Measurements from ENCODE around the gene NCAPG.

Gene NCAPG

DNA sequence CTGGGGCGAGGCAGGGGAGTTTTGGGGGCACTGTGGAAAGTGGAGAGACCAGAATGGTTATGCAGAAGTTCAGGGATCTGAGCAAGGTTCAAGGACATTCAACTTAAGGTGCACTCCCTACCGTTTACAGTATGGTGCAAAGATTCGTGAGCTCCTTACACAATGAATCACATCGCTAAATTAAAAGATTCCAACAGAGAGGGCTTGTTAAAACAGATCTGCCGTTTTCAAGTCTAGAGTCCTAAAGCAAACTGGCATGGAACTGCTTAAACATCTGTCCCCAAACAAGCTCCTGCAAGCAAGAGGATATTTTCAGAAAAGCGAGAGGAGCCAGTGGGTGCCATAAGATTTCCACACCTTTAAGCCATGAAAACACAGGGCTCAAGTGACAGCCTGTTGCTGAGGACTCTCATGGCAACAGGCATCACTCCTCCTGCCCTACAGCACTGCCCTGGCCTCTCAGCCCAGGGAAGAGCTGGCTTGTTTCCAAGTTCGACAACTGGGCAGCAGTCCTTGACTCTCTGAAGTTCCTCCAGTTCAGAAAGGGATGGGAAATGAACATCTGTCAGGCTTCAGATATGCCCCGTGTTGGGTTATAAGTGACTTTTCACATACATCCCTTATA, 39.4 kb upstream of the NCAPG start:
- Histone ChIP-seq H3K9ac (no peak overlapping the region), H3K4me2 (no peak overlapping the region), H3K36me3 (no peaks in the 10 kb centered on the region), H3K4me3 (no peak overlapping the region), H3K27me3 (no peaks in the 10 kb centered on the region), H3K27ac (no peak overlapping the region), H4K20me1 (no peaks in the 10 kb centered on the region), H3K4me1 (no peaks in the 10 kb centered on the region), H3K9me3 (peaks cover 9% of the 10 kb centered on the region)
- TF ChIP-seq Cebpa-rat (IDR thresholded peaks at IDR 0.05), result no peak

DNA sequence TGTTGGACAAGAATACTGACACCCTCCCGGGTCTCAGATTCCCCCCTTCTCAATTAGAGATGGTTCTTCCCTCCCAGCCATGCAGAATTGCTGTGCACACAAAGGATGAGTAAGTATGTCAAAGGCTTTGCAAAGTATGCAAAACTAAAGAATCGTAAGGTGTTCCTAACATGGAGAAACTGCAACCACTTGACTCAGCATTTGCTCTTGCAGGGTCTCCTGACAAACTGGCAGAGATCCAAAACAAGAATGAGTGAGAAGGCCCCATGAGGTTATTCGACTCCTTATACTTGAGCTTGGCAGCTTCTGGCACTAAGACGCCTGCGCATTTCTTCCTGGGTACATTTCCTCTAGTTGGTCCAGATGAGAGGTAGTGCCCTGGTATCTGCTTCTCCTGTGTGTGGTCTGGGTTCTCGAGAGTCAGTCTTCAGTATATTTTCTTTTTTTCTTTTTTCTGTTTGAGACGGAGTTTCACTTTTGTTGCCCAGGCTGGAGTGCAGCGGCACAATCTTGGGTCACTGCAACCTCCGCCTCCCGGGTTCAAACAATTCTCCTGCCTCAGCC, 37.6 kb upstream of the NCAPG start:
- no peak overlapping the region for H3K4me2 ChIP-seq
- H3K27ac ChIP-seq, result no peak overlapping the region
- no peaks in the 10 kb centered on the region for H3K36me3 ChIP-seq
- no peaks in the 10 kb centered on the region for H3K4me1 ChIP-seq
- H3K9ac ChIP-seq, result no peak overlapping the region
- TF ChIP-seq Cebpa-rat (IDR thresholded peaks at IDR 0.05), result no peak
- no peaks in the 10 kb centered on the region for H3K27me3 ChIP-seq
- H3K4me3 ChIP-seq, result no peak overlapping the region
- no peaks in the 10 kb centered on the region for H3K9me3 ChIP-seq
- no peaks in the 10 kb centered on the region for H4K20me1 ChIP-seq

DNA sequence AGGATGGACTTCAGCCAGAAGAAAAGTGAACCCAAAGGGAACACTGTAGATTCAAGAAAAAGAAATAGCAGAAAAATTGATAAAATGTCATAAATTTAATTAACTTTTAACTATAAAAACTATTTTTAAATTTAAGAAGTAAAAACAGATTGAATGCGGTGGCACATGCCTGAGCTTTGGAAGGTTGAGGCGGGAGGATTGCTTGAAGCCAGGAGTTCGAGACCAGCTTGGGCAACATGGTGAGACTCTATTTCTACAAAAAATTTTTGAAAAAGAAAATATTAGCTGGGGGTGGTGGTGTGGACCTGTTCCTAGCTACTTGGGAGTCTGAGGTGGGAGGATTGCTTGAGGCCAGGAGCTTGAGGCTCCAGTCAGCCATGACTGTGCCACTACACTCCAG, 32.3 kb upstream of the NCAPG start:
- Histone ChIP-seq H3K9me3 (peaks cover 14% of the 10 kb centered on the region), H3K4me1 (no peaks in the 10 kb centered on the region), H3K27ac (no peak overlapping the region), H3K4me2 (no peak overlapping the region), H3K4me3 (no peak overlapping the region), H3K27me3 (no peaks in the 10 kb centered on the region), H4K20me1 (no peaks in the 10 kb centered on the region), H3K9ac (no peak overlapping the region), H3K36me3 (no peaks in the 10 kb centered on the region)
- TF ChIP-seq Cebpa-rat (IDR thresholded peaks at IDR 0.05), result no peak

DNA sequence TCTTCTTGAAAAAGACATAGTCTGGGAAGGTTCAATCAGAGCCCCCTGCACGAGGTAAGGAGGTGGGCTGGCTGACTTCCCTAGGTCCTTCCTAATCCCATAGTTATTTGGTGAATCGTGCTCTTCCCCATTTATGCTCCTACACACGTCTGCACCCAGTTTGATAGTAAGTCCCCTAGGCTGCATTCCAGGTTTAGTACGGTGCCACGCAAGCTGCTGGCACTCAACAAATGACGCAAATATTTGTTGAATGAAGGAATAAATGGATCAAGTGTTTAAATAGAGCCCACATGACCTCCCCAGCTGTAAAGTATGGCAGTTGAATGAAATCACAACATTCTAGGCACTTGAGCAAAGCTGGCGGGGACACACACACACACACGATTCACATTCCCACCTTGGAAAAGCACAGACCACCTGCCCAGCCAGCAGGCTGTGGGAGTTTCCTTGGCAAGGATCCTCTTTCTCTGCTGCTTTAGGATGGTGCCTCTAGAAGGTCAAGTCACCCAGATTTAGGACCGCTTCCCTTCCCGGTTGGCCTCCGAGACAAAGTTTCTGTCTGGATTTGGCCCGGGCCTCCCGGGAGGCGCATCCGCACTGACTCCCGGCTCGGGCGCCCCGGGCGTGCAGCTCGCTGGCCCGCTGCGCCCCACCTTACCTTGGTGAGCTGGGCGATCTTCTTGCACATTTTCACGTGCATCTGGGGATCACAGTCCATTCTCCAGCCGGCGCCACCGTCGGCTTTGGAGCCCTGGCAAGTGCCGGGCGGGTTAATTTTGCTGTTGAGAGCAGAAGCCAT, 30.1 kb upstream of the NCAPG start:
- no peaks in the 10 kb centered on the region for H3K27me3 ChIP-seq
- H3K4me1 ChIP-seq, result no peaks in the 10 kb centered on the region
- no peaks in the 10 kb centered on the region for H3K36me3 ChIP-seq
- TF ChIP-seq Cebpa-rat (IDR thresholded peaks at IDR 0.05), result no peak
- no peak overlapping the region for H3K9ac ChIP-seq
- no peak overlapping the region for H3K4me3 ChIP-seq
- no peak overlapping the region for H3K4me2 ChIP-seq
- peaks cover 14% of the 10 kb centered on the region for H3K9me3 ChIP-seq
- H3K27ac ChIP-seq, result no peak overlapping the region
- no peaks in the 10 kb centered on the region for H4K20me1 ChIP-seq

DNA sequence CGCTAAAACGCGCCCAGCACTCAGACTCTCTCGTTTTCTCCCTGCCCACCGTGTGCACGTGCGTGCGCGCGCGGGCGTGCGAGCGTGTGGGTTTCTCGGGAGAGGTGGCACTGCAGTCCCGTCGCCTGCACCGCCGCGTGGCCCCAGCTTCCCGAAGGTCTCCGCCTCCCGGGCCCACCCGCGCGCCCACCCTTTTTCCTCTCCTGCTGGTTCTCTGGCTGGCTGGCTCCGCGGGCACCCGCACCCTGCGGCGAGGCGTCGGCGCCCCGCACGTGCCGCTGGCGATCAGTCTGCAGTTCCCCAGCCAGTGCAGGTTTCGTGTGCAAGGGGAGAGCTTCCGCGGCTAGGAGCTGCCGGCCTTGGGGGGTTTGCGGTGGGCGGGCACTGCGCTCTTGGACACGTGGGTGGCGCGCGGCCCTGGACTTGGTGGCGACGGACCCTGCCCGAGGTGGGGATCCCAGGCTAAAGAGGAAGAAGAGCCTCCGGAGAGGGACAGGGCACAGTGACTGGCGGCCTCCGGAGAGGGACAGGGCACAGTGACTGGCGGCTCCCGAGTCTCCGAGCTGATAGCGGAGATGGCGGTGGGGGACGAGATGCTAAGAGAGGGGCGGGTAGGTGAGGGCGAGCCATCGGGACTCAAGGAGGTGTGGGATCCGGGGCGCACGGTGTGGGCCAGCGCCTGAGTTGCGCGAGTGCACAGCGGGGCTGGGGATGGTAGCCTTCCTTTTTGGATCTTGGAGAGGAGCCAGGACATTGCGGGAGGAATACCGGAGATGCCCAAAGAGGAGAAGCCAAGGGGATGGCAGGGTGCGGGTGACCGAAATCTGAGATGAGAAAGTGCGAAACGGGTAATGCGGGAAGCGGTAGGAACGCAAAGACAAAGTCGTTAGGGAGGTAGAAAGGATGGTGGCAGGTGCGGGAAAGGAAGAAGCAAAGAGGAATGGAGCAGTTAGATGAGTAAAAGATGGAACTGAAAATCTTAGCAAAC, 29.2 kb upstream of the NCAPG start, which contains the start of gene FAM184B:
Gene FAM184B, minus strand, starts transcription at position 322 of the 988 bp plus-strand sequence. CDS start 322 bp downstream, outside the sequence.
- Histone ChIP-seq H3K27me3 (no peaks in the 10 kb centered on the region), H3K9me3 (peaks cover 14% of the 10 kb centered on the region), H3K4me1 (peaks cover 7% of the 10 kb centered on the region), H3K27ac (no peak within 1 kb of the TSS), H3K4me3 (no peak within 1 kb of the TSS), H3K36me3 (no peaks in the 10 kb centered on the region), H4K20me1 (no peaks in the 10 kb centered on the region), H3K9ac (no peak within 1 kb of the TSS), H3K4me2 (no peak within 1 kb of the TSS)
- TF ChIP-seq Cebpa-rat (IDR thresholded peaks at IDR 0.05), result no peak

DNA sequence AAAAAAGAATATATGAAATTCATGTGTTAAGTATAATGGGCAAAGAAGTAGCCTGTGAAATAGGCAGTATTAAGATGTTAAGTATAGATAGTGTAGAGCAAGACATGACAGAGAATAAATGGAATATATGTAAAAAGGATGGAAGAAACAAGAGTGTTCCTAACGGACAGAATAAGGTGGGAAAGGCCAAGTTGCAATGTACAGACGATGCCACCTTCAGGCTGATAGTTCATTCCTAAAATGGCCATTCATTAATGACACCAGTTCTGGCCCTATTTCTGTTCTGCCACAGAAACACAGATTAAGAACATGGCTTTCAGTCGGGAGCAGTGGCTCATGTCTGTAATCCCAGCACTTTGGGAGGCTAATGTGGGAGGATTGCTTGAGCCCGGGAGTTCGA, 24.9 kb upstream of the NCAPG start:
- peaks cover 18% of the 10 kb centered on the region for H3K4me1 ChIP-seq
- H3K27ac ChIP-seq, result no peak overlapping the region
- H3K9ac ChIP-seq, result no peak overlapping the region

DNA sequence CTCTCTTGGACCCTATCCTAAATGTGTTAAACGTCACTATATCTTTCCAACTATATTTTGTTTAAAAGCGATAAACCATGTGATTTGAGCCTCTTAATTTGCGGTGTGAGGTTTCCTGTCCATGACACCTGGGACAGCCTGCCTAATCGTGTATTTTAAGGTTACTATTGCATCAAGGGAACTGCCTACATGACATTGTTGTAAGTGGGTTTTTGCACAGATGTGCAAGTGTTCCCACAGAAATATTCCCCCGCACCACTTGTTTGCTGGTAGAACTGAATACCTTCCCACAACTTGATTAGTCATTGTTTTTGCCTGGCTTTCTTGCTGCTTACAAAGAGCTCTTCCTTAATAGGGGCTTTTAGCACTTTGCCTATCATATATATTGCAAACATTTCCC, 24.2 kb upstream of the NCAPG start:
- Histone ChIP-seq H3K27me3 (no peaks in the 10 kb centered on the region), H3K36me3 (peaks cover 13% of the 10 kb centered on the region), H3K4me1 (peaks cover 18% of the 10 kb centered on the region), H3K9me3 (peaks cover 8% of the 10 kb centered on the region), H4K20me1 (no peaks in the 10 kb centered on the region), H3K4me3 (no peak overlapping the region), H3K4me2 (peak overlapping the region; percentile 25), H3K9ac (no peak overlapping the region), H3K27ac (no peak overlapping the region)
- no peak for TF ChIP-seq Cebpa-rat (IDR thresholded peaks at IDR 0.05)

More for the DNA sequence above, 24.9 kb upstream of the NCAPG start:
- H3K9me3 ChIP-seq, result peaks cover 14% of the 10 kb centered on the region
- H4K20me1 ChIP-seq, result no peaks in the 10 kb centered on the region
- H3K36me3 ChIP-seq, result peaks cover 9% of the 10 kb centered on the region; the same call in 1 of the 2 replicates
- no peak overlapping the region for H3K4me3 ChIP-seq
- no peak for TF ChIP-seq Cebpa-rat (IDR thresholded peaks at IDR 0.05)
- no peak overlapping the region for H3K4me2 ChIP-seq
- no peaks in the 10 kb centered on the region for H3K27me3 ChIP-seq

DNA sequence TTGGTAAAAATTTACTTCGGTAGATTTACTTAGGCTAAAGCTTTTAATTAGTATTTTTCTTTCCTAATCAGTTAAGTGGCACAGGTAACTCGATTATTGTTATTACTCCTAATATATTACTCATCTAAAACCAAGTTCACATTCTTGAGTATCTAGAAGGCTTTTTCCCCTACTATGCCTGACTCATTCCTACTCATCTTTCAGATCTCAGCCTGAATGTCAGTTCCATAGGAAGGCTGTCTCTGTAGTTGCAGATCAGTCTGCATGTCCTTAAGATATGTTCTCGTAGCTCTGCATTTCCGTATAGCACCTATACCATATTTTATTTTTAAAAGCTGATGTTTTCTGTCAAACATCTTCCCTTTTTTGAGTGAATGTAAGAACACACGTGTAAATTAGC, 23.5 kb upstream of the NCAPG start:
- Histone ChIP-seq H4K20me1 (no peaks in the 10 kb centered on the region), H3K4me3 (no peak overlapping the region), H3K36me3 (peaks cover 20% of the 10 kb centered on the region), H3K27me3 (no peaks in the 10 kb centered on the region), H3K27ac (no peak overlapping the region), H3K9ac (no peak overlapping the region), H3K4me1 (peaks cover 18% of the 10 kb centered on the region), H3K9me3 (peaks cover 8% of the 10 kb centered on the region; the same call in 1 of the 2 replicates), H3K4me2 (peak overlapping the region; percentile 25)
- no peak for TF ChIP-seq Cebpa-rat (IDR thresholded peaks at IDR 0.05)

DNA sequence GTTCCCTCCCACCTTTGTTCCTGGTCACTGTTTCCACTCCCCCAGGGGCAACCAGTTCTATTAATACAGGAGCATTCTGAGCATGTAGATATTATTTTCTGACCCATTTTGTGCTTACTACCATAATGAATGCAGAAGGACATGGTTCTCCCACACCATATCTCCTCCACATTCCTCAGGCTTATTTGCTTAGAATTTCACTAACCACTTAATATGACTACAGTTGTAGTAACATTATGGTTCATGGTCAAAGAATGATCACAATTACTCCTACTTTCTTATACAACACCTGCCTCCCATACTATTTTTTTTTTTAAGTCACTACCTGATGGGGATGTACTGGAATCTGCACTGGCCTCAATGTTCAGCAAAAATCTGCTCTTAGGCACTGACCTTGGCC, 21.8 kb upstream of the NCAPG start:
- Histone ChIP-seq H3K4me2 (no peak overlapping the region), H3K27me3 (no peaks in the 10 kb centered on the region)
- no peak for TF ChIP-seq Cebpa-rat (IDR thresholded peaks at IDR 0.05)

More for the DNA sequence above, 21.8 kb upstream of the NCAPG start:
- H3K27ac ChIP-seq, result no peak overlapping the region
- no peaks in the 10 kb centered on the region for H4K20me1 ChIP-seq
- no peak overlapping the region for H3K9ac ChIP-seq
- H3K36me3 ChIP-seq, result peaks cover 32% of the 10 kb centered on the region
- H3K4me1 ChIP-seq, result peaks cover 18% of the 10 kb centered on the region
- peaks cover 8% of the 10 kb centered on the region; the same call in 1 of the 2 replicates for H3K9me3 ChIP-seq
- no peak overlapping the region for H3K4me3 ChIP-seq

All from BLaER1 (cell line).